Breast epithelium (tissue), 4 donors: ENCODE data around the gene EOLA1. TPM values are rescaled to one million over a fixed set of nuclear protein-coding genes. Genes with fewer than 3 reads are reported as not detected.
"Not testable (repeated sequence)": the region's sequence is repeated elsewhere in the genome, so short reads cannot be mapped to it uniquely, and the experiment has no call there.

Source experiments
- DNase-seq, 2 donors: peaks; one replicate each; pipeline ENCODE4 v3.0.0-alpha.2; 2019; ENCODE audit warnings: low spot score in 2 of 2
- H3K27ac ChIP-seq, 2 donors: fragments of 200-600 bp; sonication (generic) in 1 of 2; one replicate each; pipeline ENCODE4 v1.5.1; 2016 to 2019; ENCODE audit warnings: mild to moderate bottlenecking in 1 of 2
- H3K27me3 ChIP-seq, 2 donors: fragments of 200-600 bp; sonication (generic) in 1 of 2; one replicate each; pipeline versions ENCODE4 v1.5.1 to v1.6.0; 2017 to 2019; ENCODE audit warnings: control low read depth in 1 of 2, mild to moderate bottlenecking in 1 of 2
- H3K36me3 ChIP-seq: fragments of 200-600 bp; one replicate; pipeline ENCODE4 v1.5.1; 2019
- H3K4me1 ChIP-seq, 2 donors: fragments of 200-600 bp; sonication (generic); one replicate each; pipeline ENCODE4 v1.5.1; 2016 to 2019; ENCODE audit warnings: control low read depth in 1 of 2
- H3K4me3 ChIP-seq, 3 donors: fragments of 200-600 bp; sonication (generic); 1 replicate in 2 of 3; 2 replicates in 1 of 3; pipeline ENCODE4 v1.5.1; 2016 to 2019; ENCODE audit warnings: mild to moderate bottlenecking in 3 of 3, moderate library complexity in 2 of 3
- H3K9me3 ChIP-seq, 2 donors: fragments of 200-600 bp; sonication (generic) in 1 of 2; one replicate each; pipeline ENCODE4 v1.5.1; 2016 to 2019; ENCODE audit warnings: control low read depth in 1 of 2
- intact Hi-C: fragments of 100-400 bp; cut with DNase I; formaldehyde crosslinking; loops from one replicate; pipeline ENCODE4 v1.15.1; 2023; ENCODE audit warnings: low total_unique reads
- total RNA-seq, 3 donors: library from RNA; depleted of rRNA; stranded (reverse); fragments of >200 nt; gene quantifications; one replicate each; pipeline ENCODE4 v1.1.0, GENCODE V29; 2016

Gene EOLA1
- total RNA-seq, 3 donors from 2014 or later, result 12.3 to 20.1 (median 17.7) TPM

- H3K36me3 ChIP-seq, intact Hi-C loops, H3K4me3 ChIP-seq, DNase-seq, H3K4me1 ChIP-seq, H3K27me3 ChIP-seq, H3K9me3 ChIP-seq, H3K27ac ChIP-seq: not testable (repeated sequence)
Measured at GRCh38 chrX:149590993-149591392, 50.2 kb downstream of the EOLA1 start.

GRCh38 chrX:149595214-149595613 is 54.4 kb downstream of the EOLA1 start, which contains the start of gene HSFX2:
Gene HSFX2, minus strand, starts transcription at chrX:149595314. Its CDS starts 614 bp downstream, at chrX:149594700.
- H3K27me3 ChIP-seq, H3K9me3 ChIP-seq, H3K4me1 ChIP-seq, H3K27ac ChIP-seq, intact Hi-C loops, H3K4me3 ChIP-seq, DNase-seq, H3K36me3 ChIP-seq: not testable (repeated sequence)

GRCh38 chrX:149595943-149596342 is 55.1 kb downstream of the EOLA1 start:
- H3K27me3 ChIP-seq, H3K36me3 ChIP-seq, H3K4me3 ChIP-seq, intact Hi-C loops, H3K9me3 ChIP-seq, H3K4me1 ChIP-seq, H3K27ac ChIP-seq, DNase-seq: not testable (repeated sequence)

Other genes with a start within 250 kb of the EOLA1 start
- 10 to 100 TPM; 61.0 to 72.0 (median 61.8) TPM for gene IDS, start 35.7 kb upstream of the EOLA1 start, total RNA-seq
- not detected for gene HSFX3, start 8.9 kb downstream of the EOLA1 start, total RNA-seq
- gene MAGEA9B, start 46.4 kb downstream of the EOLA1 start, total RNA-seq, result not detected
- gene HSFX2, start 54.3 kb downstream of the EOLA1 start, total RNA-seq, result under 1 TPM in 1 of 3 donors, not detected in 2; 0.98 TPM
- 10 to 100 TPM; 15.7 to 24.5 (median 16.1) TPM for gene TMEM185A, start 90.8 kb downstream of the EOLA1 start, total RNA-seq
- not detected for gene MAGEA11, start 171.0 kb downstream of the EOLA1 start, total RNA-seq
- 1 to 10 TPM in 2 of 3 donors, under 1 TPM in 1; 0.32 to 2.0 (median 1.3) TPM for gene HSFX1, start 233.1 kb downstream of the EOLA1 start, total RNA-seq
- not detected for gene MAGEA9, start 240.9 kb downstream of the EOLA1 start, total RNA-seq